H54 (cell line): ENCODE data around the gene RPRD1B.

Experiments
- DNase-seq: peaks from one replicate; pipeline ENCODE4 v3.0.0; 2011; ENCODE audit warnings: low spot score, mixed read lengths; ENCODE audit not compliant: insufficient read length
- FAIRE-seq: peaks from 3 replicates; lab custom pipeline; 2011; peaks lifted over from hg19 to GRCh38; lab: Jason Lieb, UNC
- POLR2A ChIP-seq: IDR thresholded peaks from 2 replicates; pipeline ENCODE4 v1.6.1; 2011; ENCODE audit warnings: low read depth, mild to moderate bottlenecking, low read length

The RPRD1B gene

GRCh38 chr20:38135651-38136420, 102.3 kb downstream of the RPRD1B start:
- FAIRE-seq (no peak), DNase-seq (no peak)

GRCh38 chr20:38136421-38137245, 103.1 kb downstream of the RPRD1B start:
- no peak for TF ChIP-seq POLR2A
- DNase-seq (no peak), FAIRE-seq (no peak)

More at GRCh38 chr20:38135651-38136420, 102.3 kb downstream of the RPRD1B start:
- no peak for TF ChIP-seq POLR2A

GRCh38 chr20:38137441-38138037, 104.0 kb downstream of the RPRD1B start:
- no peak for FAIRE-seq
- DNase-seq = no peak
- TF ChIP-seq POLR2A = no peak

- TF ChIP-seq POLR2A = no peak
- no peak for FAIRE-seq
These were observed 104.7 kb downstream of the RPRD1B start for GRCh38 chr20:38138086-38138778.

GRCh38 chr20:38139156-38139912, 105.8 kb downstream of the RPRD1B start:
- DNase-seq = no peak
- no peak for TF ChIP-seq POLR2A
- FAIRE-seq = no peak

More at GRCh38 chr20:38138086-38138778, 104.7 kb downstream of the RPRD1B start:
- DNase-seq = no peak

- no peak for TF ChIP-seq POLR2A
- FAIRE-seq = no peak
- DNase-seq = no peak
These were observed 106.6 kb downstream of the RPRD1B start for GRCh38 chr20:38139977-38140753.

GRCh38 chr20:38141204-38141888, 107.8 kb downstream of the RPRD1B start:
- no peak for TF ChIP-seq POLR2A
- DNase-seq (no peak), FAIRE-seq (no peak)
